Naive thymus-derived CD8-positive, alpha-beta T cell (primary cell): ENCODE measurements around the gene MARCOL. TPM values are rescaled to one million over a fixed set of nuclear protein-coding genes. Genes with fewer than 3 reads are reported as not detected.

Experiments
- ATAC-seq, 2 donors: fragments of 150-1000 bp; cut with Tn5 transposase in 1 of 2; sonication (Bioruptor Pico), chemical (Tn5 transposase) in 1 of 2; 1 replicate in 1 of 2; 2 replicates in 1 of 2; pipeline ENCODE4 v1.10.0; 2021; ENCODE audit warnings: mild to moderate bottlenecking in 2 of 2, moderate library complexity in 2 of 2
- POLR2A ChIA-PET: fragments of 350-600 bp; sonication (Branson Sonifier 250); formaldehyde crosslinking; loops from one replicate; lab custom pipeline; 2021; ENCODE audit warnings: antibody characterized with exemption; lab: Charles Lee
- DNase-seq, 10 donors: peaks; one replicate each; pipeline versions ENCODE4 v3.0.0 to v3.0.0-alpha.2; 2020 to 2022
- H3K27ac Mint-ChIP-seq, 10 donors: one replicate each; pipeline ENCODE4 v1.8.0; 2020 to 2022; ENCODE audit warnings: mild to moderate bottlenecking in 10 of 10, mixed read lengths in 10 of 10, moderate library complexity in 4 of 10, inconsistent platforms in 1 of 10
- H3K27me3 Mint-ChIP-seq, 5 donors: one replicate each; pipeline ENCODE4 v1.8.0; 2021 to 2022; ENCODE audit warnings: mixed read lengths in 5 of 5
- H3K36me3 Mint-ChIP-seq, 3 donors: one replicate each; pipeline ENCODE4 v1.8.0; 2020 to 2022; ENCODE audit warnings: mixed read lengths in 3 of 3, mild to moderate bottlenecking in 2 of 3, inconsistent platforms in 1 of 3
- H3K4me1 Mint-ChIP-seq, 4 donors: one replicate each; pipeline ENCODE4 v1.8.0; 2021 to 2022; ENCODE audit warnings: mixed read lengths in 4 of 4
- H3K4me3 Mint-ChIP-seq, 10 donors: one replicate each; pipeline ENCODE4 v1.8.0; 2020 to 2022; ENCODE audit warnings: mild to moderate bottlenecking in 10 of 10, mixed read lengths in 10 of 10, moderate library complexity in 6 of 10, inconsistent platforms in 1 of 10
- H3K9me3 Mint-ChIP-seq, 9 donors: one replicate each; pipeline ENCODE4 v1.8.0; 2020 to 2022; ENCODE audit warnings: mixed read lengths in 9 of 9, mild to moderate bottlenecking in 3 of 9, inconsistent platforms in 1 of 9, moderate library complexity in 1 of 9
- polyA plus RNA-seq, 3 donors: library from polyadenylated mRNA; unstranded; fragments of 300-500 nt; fragmentation: Illumina TruSeq; gene quantifications; one replicate each; pipeline ENCODE4 v1.2.3, GENCODE V29; 2021
- total RNA-seq, 8 experiments: library from RNA in 2 of 8; stranded (reverse) in 2 of 8; gene quantifications; one replicate each; pipeline ENCODE4 v1.2.3 and lab custom pipeline; 2021 to 2026

Gene MARCOL
- total RNA-seq: not detected
- not detected for polyA plus RNA-seq
- 0 reads per million in 6 experiments for total RNA-seq (lab: John Stamatoyannopoulos, UW)

DNA sequence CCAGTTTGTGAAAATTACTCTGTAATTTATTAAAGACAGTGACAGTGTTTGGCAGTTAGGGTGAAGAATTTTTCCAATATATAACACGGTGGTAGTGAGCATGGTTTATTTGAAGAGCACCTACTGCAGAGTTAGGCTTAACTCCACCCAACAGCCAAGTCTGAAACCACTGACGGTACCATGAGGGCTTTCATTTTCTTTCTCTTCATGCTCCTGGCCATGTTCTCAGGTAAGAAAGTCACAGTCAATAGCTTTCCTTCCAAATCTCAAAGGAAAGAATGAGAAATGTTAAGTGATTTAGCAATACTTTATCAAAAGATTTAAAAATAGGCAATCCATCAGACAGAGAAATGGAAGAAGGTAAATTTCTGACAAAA is at the start of gene MARCOL:
Gene MARCOL (plus strand): TSS at position 108 of the 377 bp plus-strand sequence. CDS start 73 bp downstream, at position 181.
- POLR2A ChIA-PET: no interaction called here
- Mint-ChIP-seq H3K27me3 (peaks cover 0 to 6% (median 4%) of the 10 kb centered on the region in 5 donors), H3K4me1 (no peaks in the 10 kb centered on the region), H3K36me3 (no peaks in the 10 kb centered on the region), H3K27ac (no peak within 1 kb of the TSS), H3K4me3 (no peak within 1 kb of the TSS), H3K9me3 (peaks cover 0 to 6% (median 0%) of the 10 kb centered on the region in 9 donors)
- ATAC-seq: no peak
- no peak for DNase-seq

DNA sequence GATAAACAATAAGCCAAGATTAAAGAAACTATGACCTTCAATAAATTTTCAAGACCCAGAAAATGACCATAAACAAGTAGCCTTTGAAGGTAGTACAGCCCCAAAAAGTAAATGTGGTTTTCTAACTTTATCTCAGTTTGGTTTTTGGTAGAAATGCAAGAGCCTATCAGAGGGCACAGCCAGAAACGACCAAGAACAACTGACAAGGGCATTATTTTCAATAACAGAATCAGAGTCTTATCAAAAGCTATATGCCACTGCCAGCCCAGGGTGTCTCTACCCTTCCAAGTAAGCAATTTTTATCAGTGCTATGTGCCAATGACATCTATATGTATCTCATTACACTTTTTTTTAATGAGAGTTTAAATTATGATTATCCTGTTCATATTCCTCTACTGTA is 47.3 kb upstream of the MARCOL start:
- no peaks in the 10 kb centered on the region for H3K4me1 Mint-ChIP-seq
- H3K27ac Mint-ChIP-seq: no peak overlapping the region
- no peak for ATAC-seq
- no peaks in the 10 kb centered on the region for H3K36me3 Mint-ChIP-seq
- peaks cover 3 to 8% (median 7%) of the 10 kb centered on the region in 5 donors for H3K27me3 Mint-ChIP-seq
- POLR2A ChIA-PET: no interaction called here
- H3K9me3 Mint-ChIP-seq: no peaks in the 10 kb centered on the region
- DNase-seq: no peak
- no peak overlapping the region for H3K4me3 Mint-ChIP-seq

- no peak for DNase-seq
- peaks cover 0 to 4% (median 0%) of the 10 kb centered on the region in 5 donors for H3K27me3 Mint-ChIP-seq
- POLR2A ChIA-PET: no interaction called here
- H3K4me3 Mint-ChIP-seq: no peak overlapping the region
- ATAC-seq: no peak
- H3K36me3 Mint-ChIP-seq: no peaks in the 10 kb centered on the region
- H3K27ac Mint-ChIP-seq: no peak overlapping the region
- no peaks in the 10 kb centered on the region for H3K9me3 Mint-ChIP-seq
- H3K4me1 Mint-ChIP-seq: no peaks in the 10 kb centered on the region
Observed at GRCh38 chr5:148193202-148193601, 45.1 kb upstream of the MARCOL start.

DNA sequence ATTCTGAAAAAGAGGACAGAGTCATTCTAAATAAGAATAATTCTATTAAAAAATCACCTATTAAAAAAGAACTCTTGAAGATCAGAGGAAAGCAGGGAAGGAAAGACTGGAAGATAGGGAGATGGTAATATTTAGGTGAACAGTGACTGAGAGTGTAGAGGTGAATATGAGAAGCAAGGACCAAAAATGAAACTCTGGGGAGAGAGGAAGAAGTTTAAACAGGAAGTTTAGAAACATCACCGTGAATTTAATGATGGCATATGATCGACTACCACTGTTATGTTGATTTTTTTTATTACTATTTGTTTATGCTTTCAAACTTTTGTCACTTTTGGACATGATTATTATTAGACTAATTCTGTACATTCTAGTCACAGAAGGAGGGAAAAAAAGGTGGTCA is 37.2 kb upstream of the MARCOL start:
- ATAC-seq (no peak), DNase-seq (no peak)
- POLR2A ChIA-PET: no interaction called here
- Mint-ChIP-seq H3K36me3 (no peaks in the 10 kb centered on the region), H3K4me3 (no peak overlapping the region), H3K4me1 (no peaks in the 10 kb centered on the region), H3K27me3 (peaks cover 2 to 10% (median 7%) of the 10 kb centered on the region in 5 donors), H3K9me3 (peaks cover 0 to 2% (median 0%) of the 10 kb centered on the region in 9 donors), H3K27ac (no peak overlapping the region)

DNA sequence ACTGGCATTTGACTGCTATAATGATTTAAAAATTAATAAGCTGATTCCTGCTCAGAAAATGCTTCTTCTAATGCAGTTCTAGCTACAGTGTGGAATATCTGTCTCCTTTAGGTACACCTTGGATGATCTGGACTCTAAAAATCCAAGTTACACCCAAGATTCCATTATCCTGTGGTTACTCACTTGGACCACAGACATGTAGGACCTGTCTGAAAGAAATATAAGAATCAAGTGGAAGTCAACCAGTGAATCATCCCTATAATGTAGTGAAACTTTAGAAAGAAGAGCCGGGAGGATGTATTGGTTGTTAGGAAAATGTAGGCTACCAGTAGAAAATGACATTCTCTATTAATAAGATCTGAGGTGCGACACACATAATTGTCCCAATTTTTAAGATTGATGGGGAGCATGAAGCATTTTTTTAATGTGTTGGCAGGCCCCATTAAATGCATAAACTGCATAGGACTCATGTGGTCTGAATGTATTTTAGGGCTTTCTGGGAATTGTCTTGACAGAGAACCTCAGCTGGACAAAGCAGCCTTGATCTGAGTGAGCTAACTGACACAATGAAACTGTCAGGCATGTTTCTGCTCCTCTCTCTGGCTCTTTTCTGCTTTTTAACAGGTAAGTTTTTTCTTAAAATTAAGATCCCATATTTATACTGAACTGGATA is 35.7 kb upstream of the MARCOL start, which contains the start of gene SPINK6:
Gene SPINK6 (plus strand): TSS at position 512 of the 673 bp plus-strand sequence. CDS start 55 bp downstream, at position 567.
- Mint-ChIP-seq H3K9me3 (peaks cover 0 to 2% (median 0%) of the 10 kb centered on the region in 9 donors), H3K27ac (no peak within 1 kb of the TSS), H3K4me1 (no peaks in the 10 kb centered on the region), H3K27me3 (peaks cover 2 to 16% (median 11%) of the 10 kb centered on the region in 5 donors), H3K4me3 (no peak within 1 kb of the TSS), H3K36me3 (no peaks in the 10 kb centered on the region)
- POLR2A ChIA-PET: no interaction called here
- no peak for ATAC-seq
- no peak for DNase-seq

DNA sequence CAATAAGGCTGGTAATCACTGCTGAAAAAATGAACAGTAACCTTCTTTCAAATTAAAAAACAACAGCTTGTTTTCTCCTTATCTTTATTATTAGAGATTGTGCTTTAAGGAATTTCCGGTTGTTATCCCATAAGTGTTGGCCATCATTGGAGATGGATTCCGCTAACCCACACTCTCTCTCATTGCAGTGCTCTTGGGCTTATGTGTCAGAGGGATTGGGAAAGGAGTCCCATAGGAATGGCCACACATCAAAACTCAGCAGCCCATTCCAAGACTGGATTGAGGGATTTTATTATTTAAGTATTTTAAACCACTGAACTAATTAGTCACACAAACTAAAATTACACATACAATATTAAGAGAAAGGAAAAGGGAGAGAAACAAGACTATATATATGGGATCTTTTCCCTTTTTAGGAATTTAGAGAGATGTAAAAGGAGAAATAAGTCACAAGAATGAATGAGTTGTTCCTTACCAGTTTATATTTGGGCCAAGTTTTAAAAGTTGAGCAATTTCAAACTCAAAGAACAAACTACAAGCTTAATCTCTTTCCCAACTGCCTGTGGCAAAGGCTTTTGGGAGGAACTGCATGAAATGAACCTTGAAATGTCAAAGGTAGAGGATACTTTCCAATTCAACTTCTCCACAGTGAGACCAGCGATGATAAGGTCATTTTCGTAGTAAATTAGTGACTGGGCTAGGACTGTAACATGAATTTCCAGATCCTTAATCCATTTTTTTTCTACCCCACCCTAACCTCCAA is 33.1 kb upstream of the MARCOL start:
- Mint-ChIP-seq H3K36me3 (no peaks in the 10 kb centered on the region), H3K4me1 (no peaks in the 10 kb centered on the region), H3K27me3 (peaks cover 2 to 16% (median 7%) of the 10 kb centered on the region in 5 donors), H3K27ac (no peak overlapping the region), H3K4me3 (no peak overlapping the region), H3K9me3 (peaks cover 0 to 2% (median 0%) of the 10 kb centered on the region in 9 donors)
- ATAC-seq (no peak), DNase-seq (no peak)
- POLR2A ChIA-PET: no interaction called here

DNA sequence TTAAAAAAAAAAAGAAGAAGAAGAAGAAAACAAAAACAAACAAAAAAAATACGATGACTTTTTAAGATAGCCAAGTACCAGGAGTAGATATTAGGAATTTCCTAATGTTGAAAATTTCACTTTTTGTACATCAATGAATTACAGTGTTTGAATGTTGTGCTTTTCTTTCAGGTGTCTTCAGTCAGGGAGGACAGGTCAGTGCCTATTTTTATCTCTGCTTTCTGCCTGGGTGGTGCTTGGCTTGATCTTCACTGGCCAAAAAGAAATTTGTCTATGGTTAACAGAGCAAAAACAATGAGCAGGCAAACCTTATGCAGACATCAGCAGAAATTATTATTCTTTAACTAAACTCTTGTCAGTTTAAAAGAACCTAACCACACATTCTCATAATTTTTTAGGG is 32.5 kb upstream of the MARCOL start:
- Mint-ChIP-seq H3K4me1 (no peaks in the 10 kb centered on the region), H3K4me3 (no peak overlapping the region), H3K9me3 (peaks cover 0 to 2% (median 0%) of the 10 kb centered on the region in 9 donors), H3K27me3 (peaks cover 2 to 18% (median 7%) of the 10 kb centered on the region in 5 donors), H3K36me3 (no peaks in the 10 kb centered on the region), H3K27ac (no peak overlapping the region)
- no peak for ATAC-seq
- no peak for DNase-seq
- POLR2A ChIA-PET: no interaction called here

DNA sequence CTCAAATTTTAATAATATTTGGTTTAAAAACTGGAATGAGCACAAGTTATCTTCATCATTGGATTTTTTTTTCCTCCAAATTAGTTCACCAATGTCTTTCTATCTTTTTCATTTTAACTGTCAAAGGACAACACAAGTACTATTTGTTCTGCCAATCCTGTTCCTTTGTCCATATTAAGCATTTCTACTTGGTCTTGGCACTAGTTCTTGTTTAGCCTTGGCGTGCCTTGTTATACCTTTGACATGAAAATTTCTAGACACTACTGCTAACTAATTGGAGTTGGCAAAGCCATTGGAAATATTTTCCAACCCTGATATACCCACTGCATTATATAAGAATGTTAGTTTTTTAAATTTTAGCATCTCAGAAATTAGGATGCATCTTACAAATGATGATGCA is 31.7 kb upstream of the MARCOL start:
- H3K27me3 Mint-ChIP-seq: peaks cover under 1 to 25% (median 7%) of the 10 kb centered on the region in 5 donors

GRCh38 chr5:148208226-148208625 is 30.1 kb upstream of the MARCOL start:
- ATAC-seq (no peak), DNase-seq (no peak)
- no peaks in the 10 kb centered on the region for H3K4me1 Mint-ChIP-seq
- H3K9me3 Mint-ChIP-seq: no peaks in the 10 kb centered on the region
- peaks cover 1 to 31% (median 7%) of the 10 kb centered on the region in 5 donors for H3K27me3 Mint-ChIP-seq
- H3K36me3 Mint-ChIP-seq: no peaks in the 10 kb centered on the region
- POLR2A ChIA-PET: no interaction called here
- H3K4me3 Mint-ChIP-seq: no peak overlapping the region
- H3K27ac Mint-ChIP-seq: no peak overlapping the region

More for the DNA sequence above, 31.7 kb upstream of the MARCOL start:
- POLR2A ChIA-PET: no interaction called here
- no peaks in the 10 kb centered on the region for H3K36me3 Mint-ChIP-seq
- H3K9me3 Mint-ChIP-seq: no peaks in the 10 kb centered on the region
- H3K4me1 Mint-ChIP-seq: no peaks in the 10 kb centered on the region
- no peak for DNase-seq
- no peak overlapping the region for H3K4me3 Mint-ChIP-seq
- ATAC-seq: no peak
- no peak overlapping the region for H3K27ac Mint-ChIP-seq

DNA sequence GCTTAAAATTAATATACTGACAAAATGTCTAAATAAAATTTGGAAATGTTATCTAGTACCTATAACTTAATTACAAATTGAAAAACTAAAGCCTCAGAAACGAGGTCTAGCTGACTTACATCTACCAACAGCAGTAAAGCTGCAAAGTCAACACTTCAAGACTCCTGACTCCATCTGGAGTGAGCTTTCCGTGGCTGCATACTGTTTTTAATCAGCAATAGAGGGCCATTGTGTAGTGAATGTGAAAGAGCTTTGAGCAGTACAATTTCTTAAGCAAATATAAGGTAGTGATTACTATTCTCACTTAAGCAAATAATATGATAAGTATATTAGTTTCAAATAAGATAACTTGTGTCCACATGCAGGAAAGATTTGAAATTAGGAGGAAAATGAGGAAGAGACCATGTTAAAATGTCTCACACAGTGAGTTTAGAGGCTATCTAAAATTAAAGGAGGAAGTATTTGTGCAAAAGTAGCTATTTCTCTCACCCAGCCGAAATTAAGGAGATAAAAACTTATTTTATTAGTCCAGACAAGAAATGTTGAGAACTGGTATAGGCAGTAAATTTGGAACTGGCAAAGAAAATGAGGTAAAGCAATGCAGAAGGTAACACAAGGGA is 29.1 kb upstream of the MARCOL start:
- DNase-seq: no peak
- H3K9me3 Mint-ChIP-seq: no peaks in the 10 kb centered on the region
- no peaks in the 10 kb centered on the region for H3K4me1 Mint-ChIP-seq
- POLR2A ChIA-PET: no interaction called here
- H3K27ac Mint-ChIP-seq: no peak overlapping the region
- H3K27me3 Mint-ChIP-seq: peaks cover 1 to 31% (median 7%) of the 10 kb centered on the region in 5 donors
- H3K36me3 Mint-ChIP-seq: no peaks in the 10 kb centered on the region
- no peak overlapping the region for H3K4me3 Mint-ChIP-seq
- no peak for ATAC-seq

DNA sequence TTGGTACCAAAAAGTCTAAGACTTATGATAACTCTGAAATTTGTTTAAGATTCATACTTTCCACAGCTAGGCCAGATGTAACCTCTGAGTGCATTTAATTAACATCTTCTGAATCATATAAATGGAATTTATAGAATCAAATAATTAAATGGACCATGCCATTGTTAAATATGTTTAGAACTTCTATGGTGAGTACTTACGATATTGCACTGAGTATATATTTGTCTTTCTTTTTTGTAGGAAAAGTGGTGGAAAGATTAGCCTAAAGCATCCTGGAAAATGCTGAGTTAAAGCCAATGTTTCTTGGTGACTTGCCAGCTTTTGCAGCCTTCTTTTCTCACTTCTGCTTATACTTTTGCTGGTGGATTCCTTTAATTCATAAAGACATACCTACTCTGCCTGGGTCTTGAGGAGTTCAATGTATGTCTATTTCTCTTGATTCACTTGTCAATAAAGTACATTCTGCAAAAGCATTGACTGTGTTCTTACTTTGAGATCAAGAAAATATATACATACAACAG is 23.6 kb upstream of the MARCOL start:
- POLR2A ChIA-PET: no interaction called here
- no peak overlapping the region for H3K27ac Mint-ChIP-seq

GRCh38 chr5:148221508-148221907 is 16.8 kb upstream of the MARCOL start:
- peaks cover 0 to 22% (median 12%) of the 10 kb centered on the region in 5 donors for H3K27me3 Mint-ChIP-seq
- H3K4me3 Mint-ChIP-seq: no peak overlapping the region
- DNase-seq (no peak), ATAC-seq (no peak)
- POLR2A ChIA-PET: no interaction called here
- no peak overlapping the region for H3K27ac Mint-ChIP-seq
- no peaks in the 10 kb centered on the region for H3K36me3 Mint-ChIP-seq
- H3K9me3 Mint-ChIP-seq: peaks cover 0 to 10% (median 0%) of the 10 kb centered on the region in 9 donors
- no peaks in the 10 kb centered on the region for H3K4me1 Mint-ChIP-seq

More for the DNA sequence above, 23.6 kb upstream of the MARCOL start:
- Mint-ChIP-seq H3K36me3 (no peaks in the 10 kb centered on the region), H3K4me1 (no peaks in the 10 kb centered on the region), H3K4me3 (no peak overlapping the region), H3K9me3 (peaks cover 0 to 10% (median 0%) of the 10 kb centered on the region in 9 donors), H3K27me3 (peaks cover 0 to 15% (median 4%) of the 10 kb centered on the region in 5 donors)
- ATAC-seq (no peak), DNase-seq (no peak)
